HuH-7.5 (cell line): ENCODE measurements around the gene TPM2.
"Not testable (repeated sequence)": the region's sequence is repeated elsewhere in the genome, so short reads cannot be mapped to it uniquely, and the experiment has no call there.

Source experiments
- DNase-seq: peaks from one replicate; pipeline ENCODE4 v3.0.0; 2011; ENCODE audit warnings: low spot score

Gene TPM2

DNA sequence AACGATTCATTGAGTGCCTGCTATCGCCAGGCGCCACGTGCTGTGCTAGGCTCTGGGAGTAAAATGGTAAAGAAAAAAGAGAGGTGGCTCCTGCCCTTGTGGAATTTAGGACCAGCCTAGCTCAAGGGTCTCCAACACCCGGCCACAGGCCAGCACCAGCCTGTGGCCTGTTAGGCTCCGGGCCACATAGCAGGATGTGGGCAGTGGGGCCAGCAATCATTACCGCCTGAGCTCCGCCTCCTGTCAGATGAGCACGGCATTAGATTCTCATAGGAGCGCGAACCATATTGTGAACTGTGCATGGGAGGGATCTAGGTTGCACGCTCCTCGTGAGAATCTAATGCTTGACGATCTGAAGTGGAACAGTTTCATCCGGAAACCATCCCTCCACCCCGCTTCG lies 33.4 kb downstream of the TPM2 start:
- no peak for DNase-seq

GRCh38 chr9:35653611-35654010 lies 36.1 kb downstream of the TPM2 start:
- DNase-seq: no peak

- DNase-seq: no peak
Observed at GRCh38 chr9:35652829-35653209, 36.9 kb downstream of the TPM2 start.

GRCh38 chr9:35651956-35652828 lies 37.5 kb downstream of the TPM2 start:
- no peak for DNase-seq

DNA sequence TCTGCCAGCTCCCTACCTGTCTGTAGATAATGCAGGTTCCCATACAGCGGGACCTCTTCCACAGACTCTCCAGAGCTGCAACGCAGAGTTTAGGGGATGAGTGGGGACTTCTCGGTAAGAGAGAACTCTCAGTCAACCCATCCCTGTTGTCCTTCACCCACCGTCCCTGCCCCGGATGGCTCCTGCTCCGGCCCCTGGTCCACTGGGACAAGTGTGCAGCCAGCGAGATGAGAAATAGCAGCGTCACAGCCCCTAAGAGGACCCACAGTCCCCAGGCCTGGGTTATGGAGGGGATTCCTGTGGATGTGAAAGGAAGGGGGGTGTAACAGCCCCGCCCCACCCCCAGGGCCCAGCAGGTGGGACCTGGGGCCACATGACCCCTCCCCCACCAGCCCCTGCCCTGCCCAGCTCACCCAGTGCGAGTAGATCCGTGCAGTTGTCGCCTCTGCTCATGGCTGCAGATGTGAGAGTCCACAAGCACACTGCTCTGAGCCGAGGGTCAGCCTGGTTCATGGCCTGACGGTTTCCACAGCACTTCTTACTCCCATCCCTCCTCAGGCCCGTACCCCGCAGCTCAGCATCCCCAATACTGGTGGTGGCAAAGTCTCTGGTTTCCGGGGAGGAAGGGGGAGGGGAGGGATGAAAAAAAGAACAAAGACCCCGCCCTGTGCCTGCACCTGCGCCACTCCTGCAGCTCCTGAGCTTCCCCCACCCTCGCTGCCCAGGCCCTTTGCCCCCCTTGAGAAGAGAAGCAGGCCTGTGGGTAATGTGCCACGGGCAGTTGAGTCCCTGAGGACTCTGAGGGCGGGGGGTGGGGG lies 39.2 kb downstream of the TPM2 start, which contains the start of gene SIT1:
TSS of gene SIT1 (minus strand) at position 591 of the 818 bp plus-strand sequence. CDS start at position 513, 78 bp downstream.
- no peak for DNase-seq

DNA sequence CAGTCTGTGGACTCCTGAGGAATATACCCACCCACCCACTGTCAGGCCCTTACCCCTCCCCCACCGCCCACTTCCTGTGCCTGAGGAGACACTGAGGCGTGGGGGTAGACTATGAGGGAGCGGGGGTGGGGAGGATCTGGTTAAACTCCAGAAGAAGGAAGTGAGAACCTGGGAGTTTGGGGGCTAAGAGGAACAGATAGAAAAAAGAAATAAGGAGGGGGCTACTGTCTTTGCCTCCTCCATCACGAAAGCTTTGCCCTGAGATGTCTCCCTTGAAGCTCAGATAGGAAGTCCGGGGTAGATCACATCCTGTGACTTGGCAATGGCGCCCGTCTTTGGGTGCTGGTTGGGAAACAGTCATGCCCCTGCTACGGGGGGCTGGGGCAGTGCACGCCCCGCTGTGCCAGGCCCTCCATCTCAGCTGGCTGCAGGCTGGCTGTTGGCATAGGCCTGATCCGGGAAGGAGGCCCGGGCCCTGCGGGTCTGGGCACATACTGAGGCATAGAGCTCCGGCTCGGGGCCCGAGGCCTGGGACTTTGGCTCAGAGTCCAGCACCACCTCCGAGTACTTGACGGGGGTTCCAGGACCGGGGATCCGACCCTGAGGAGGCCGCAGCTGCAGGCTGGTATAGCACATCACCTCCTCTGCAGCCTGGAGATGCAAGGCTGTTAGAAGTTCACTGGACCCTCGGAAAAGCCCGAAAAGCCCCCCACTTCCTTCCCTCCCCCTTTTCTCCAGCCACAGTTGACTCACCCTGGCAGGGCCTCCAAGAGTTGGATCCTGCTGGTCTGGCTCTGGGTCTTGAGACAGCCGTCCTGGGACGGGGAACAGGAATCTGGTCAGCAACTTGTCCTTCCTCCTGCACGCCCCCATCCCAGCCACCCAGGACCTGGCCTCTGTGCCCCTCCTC lies 40.0 kb downstream of the TPM2 start:
- no peak for DNase-seq

GRCh38 chr9:35646533-35647265 lies 43.0 kb downstream of the TPM2 start:
- peak; percentile 92 for DNase-seq

- DNase-seq: peak; percentile 67
Observed at GRCh38 chr9:35646153-35646532, 43.6 kb downstream of the TPM2 start.

GRCh38 chr9:35645736-35646135 lies 44.0 kb downstream of the TPM2 start:
- DNase-seq: not testable (repeated sequence)

GRCh38 chr9:35643046-35643445 lies 46.7 kb downstream of the TPM2 start:
- DNase-seq: no peak

GRCh38 chr9:35641478-35641877 lies 48.2 kb downstream of the TPM2 start:
- not testable (repeated sequence) for DNase-seq

DNA sequence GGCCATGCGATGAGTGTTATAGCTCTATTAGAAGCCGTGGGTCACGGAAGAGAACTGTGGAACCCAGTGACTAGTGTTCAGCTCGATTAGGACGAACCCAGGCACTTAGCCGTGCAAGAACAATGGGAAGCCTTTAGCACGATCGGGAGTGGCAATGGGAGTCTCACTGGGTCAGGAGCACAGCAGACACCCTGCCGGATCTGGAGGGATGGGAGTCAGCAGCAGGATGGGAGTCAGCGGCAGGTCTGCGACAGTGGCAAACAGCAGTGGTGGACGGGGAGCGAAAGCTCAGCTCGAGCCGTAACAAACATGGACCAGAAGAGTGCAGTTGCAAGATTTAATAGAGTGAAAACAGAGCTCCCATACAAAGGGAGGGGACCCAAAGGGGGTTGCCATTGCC lies 49.3 kb downstream of the TPM2 start:
- DNase-seq: not testable (repeated sequence)

DNA sequence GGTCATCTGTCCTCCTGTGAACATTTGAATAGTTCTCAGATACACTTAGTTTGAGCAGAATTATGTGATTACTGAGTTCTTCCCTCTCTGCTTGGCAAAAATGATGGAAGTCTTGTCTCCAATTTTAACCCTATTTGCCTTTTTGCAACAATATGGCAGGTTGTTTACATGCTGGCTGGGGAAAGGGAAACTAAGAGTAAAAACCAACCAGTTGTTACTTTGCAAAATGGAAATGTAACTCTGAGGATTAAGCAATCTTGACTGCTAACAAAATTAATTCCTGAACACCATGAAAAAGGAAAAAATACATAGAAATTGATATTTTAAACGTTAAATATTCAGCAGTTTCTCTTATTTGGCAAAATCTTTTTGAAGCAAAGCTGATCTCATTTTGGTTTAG lies 50.1 kb downstream of the TPM2 start:
- DNase-seq: no peak

- not testable (repeated sequence) for DNase-seq
Observed at GRCh38 chr9:35639225-35639624, 50.5 kb downstream of the TPM2 start.

DNA sequence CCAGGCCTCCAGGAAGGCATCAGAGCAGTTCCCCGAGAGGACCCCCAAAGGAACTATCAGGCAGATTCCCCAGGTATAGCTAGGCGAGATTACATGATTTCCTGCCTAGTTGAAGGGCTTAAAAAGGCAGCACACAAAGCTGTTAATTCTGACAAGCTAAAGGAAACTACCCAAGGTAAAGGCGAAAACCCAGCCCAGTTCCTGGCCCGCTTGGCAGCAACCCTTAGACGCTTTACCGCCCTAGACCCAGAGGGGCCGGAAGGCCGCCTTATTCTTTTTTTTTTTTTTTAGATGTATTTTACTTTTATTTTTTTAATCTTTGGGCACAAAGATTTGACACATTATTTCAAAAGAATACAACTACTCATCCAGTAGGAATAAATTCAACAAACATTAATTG lies 51.0 kb downstream of the TPM2 start:
- DNase-seq: not testable (repeated sequence)

DNA sequence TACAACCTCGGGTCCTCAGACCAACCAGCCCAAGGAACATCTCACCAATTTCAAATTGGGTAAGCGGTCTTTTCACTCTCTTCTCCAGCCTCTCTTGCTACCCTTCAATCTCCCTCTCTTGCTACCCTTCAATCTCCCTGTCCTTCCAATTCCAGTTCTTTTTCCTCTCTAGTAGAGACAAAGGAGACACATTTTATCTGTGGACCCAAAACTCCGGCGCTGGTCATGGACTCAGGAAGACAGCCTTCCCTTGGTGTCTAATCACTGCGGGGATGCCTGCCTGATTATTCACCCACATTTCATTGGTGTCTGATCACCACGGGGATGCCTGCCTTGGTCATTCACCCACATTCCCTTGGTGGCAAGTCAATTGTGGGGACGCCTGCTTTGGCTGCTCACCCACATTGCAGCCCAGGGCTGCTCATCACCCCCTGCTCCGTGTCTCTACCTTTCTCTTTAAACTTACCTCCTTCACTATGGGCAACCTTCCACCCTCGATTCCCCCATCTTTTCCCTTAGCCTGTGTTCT lies 52.2 kb downstream of the TPM2 start:
- DNase-seq: not testable (repeated sequence)

DNA sequence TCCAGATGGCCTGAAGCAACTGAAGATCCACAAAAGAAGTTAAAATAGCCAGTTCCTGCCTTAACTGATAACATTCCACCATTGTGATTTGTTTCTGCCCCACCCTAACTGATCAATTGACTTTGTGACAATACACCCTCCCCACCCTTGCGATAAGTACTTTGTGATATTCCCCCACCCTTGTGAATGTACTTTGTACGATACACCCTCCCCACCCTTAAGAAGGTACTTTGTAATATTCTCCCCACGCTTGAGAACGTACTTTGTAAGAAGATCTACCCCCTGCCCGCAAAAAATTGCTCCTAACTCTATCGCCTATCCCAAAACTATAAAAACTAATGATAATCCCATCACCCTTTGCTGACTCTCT lies 52.9 kb downstream of the TPM2 start:
- DNase-seq: not testable (repeated sequence)

GRCh38 chr9:35636135-35636876 lies 53.4 kb downstream of the TPM2 start:
- no peak for DNase-seq

DNA sequence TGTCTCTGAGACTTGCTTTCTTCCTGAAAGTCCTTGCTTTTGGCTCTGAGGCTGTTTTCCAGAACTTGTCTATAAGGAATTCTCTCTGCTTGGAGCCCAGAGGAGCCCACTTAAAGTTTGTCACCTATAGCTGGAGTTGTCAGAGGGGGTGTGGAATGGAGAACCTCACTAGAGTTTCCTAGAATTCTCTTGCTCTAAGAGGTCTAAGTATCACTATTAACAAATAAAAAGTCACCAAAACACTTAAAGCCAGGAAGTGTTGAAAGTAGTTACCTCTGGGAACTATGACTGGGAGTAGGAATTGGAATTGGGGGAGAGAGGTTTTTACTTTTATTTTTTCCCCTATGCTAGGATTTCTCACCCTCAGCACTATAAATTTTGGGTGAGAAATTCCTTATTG lies 54.0 kb downstream of the TPM2 start:
- no peak for DNase-seq
